HG02938 (cell line): ENCODE data around the gene GBX2.

Experiments used
- ATAC-seq: cut with Tn5 transposase; IDR thresholded peaks from one replicate; pipeline ENCODE4 v1.9.1; 2021; ENCODE audit warnings: mild to moderate bottlenecking, moderate library complexity; ENCODE audit not compliant: unreplicated experiment

GBX2 gene

DNA sequence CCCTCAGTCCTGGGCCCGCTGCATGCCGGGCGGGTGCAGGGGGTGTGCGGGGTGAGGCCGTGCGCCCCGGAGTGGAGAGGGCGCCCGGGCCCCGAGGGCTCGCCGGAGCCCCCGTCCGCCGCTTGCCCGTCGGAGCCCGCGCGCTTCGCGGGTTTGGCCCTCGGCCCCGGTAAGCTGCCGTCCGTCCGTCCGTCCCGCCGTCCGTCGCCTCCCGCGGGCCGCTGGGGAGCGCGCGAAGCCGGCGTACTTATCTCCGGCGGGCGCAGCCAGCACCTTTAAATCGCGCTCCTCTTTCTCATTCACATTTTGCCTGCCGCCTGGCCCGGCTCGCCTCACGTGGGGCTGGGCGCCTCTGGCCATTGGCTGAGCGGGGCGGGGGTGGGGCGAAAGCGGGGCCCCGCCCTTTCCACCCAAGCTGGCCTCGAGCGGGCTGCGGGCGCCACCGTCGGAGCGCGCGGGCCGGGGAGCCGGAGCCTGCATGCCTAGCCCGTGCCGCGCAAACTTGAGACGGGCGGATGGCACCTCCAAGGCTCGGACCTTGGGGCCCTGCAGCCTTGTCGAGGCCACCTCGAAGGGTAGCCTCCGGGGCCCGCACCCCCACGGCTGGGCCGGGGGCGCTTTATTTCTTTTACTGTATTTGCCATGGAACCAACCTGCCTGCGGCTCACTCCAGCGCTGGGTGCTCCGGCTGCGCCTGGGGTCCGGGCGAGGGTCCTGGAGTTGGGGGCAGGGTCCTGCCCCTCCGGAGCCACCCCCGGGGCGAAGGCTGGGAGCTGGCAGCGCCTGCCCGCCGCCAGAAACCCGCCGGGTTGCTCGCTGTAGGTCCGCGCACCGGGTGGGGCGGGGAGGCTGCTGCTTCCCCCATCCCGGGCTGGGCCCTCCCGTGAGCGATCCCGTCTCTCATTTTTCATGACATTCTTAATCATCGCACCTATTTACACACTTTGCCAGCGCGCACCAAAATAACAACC lies at the start of gene GBX2:
Gene GBX2, minus strand, starts transcription at position 277 of the 971 bp plus-strand sequence. CDS start 415 bp downstream, outside the sequence.
- no peak for ATAC-seq

DNA sequence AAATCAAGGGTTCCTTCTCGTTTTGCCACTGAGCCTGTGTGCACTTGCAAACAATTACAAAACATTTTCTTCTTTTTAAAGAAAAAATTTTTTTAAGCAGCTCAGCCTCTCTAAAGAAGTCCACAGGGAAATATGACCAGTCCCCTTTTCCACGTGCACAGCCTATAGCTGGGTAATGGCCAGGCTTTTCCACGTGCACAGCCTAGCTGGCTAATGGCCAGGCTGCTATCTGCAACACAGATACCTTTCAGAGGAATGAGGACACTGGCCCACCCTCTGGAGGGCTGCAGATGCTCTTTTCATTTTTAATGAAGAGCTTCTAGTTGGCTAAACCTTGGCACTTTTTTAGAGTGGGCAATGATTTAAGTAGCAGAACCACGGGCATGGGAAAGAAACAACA lies 49.7 kb upstream of the GBX2 start:
- no peak for ATAC-seq

DNA sequence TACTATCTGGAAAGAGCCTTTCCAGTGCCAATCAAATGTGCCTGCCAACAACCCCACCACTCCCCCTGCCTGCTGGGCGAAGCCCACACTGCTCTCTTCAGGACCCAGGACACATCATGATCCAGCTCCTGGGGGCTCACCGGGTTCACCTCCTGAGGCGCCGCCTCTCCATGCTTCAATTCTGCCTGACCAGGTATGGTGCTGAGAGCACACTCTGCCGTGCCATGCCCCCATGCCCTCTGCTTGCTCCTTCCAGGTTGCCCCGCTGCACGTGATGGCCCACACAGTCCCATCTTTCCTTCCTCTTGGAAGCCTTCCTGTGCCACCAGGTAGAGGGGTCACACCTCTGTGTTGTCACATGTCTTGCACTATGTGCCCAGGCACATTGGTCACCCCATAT lies 48.5 kb upstream of the GBX2 start:
- ATAC-seq: no peak

DNA sequence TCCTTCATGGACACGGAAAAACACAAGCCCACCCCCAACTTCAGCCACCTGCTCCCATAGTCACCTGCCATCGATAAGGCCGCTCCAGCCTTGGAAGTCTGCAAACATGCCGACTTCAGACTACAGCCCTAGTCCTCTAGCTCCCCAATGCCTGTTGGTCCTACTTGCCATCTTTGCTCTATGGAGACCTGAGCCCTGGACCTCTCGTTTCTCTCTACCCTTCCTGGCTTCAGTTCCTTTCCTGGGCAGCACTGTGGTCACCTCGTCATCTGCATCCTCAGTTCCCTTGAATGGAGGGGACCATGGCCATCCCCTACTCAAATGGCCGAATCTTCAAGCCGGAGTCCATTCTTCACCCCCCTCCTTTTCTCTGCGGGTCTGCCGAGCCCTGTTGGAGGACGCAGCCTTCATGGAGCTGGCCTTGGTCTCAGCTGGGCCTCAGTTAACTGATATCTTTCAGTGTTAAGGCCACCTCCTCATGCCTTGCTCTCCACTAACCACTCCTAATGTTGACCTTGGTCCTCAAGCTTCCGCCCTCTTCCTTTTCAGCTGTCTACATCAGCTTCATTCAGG lies 47.7 kb upstream of the GBX2 start:
- no peak for ATAC-seq

DNA sequence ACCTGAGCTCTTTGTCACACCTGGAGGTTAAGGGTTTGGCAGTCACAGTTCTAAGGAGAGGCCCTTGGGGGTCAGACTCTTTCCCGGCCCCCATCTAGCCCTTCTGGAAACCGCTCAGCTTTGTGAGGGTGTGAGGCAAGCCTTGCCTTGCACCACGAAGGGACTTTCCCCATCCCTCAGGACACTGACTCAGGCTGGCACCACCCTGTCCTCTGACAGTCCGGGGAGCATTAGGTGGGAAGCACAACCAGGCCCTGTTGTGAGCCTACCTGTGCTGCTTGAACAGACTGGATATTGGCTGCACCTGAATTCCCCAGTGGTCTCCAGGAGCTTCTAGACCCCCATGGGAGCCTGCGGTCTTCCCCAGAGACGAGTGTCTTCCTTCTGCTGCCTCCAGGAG lies 47.0 kb upstream of the GBX2 start:
- no peak for ATAC-seq

DNA sequence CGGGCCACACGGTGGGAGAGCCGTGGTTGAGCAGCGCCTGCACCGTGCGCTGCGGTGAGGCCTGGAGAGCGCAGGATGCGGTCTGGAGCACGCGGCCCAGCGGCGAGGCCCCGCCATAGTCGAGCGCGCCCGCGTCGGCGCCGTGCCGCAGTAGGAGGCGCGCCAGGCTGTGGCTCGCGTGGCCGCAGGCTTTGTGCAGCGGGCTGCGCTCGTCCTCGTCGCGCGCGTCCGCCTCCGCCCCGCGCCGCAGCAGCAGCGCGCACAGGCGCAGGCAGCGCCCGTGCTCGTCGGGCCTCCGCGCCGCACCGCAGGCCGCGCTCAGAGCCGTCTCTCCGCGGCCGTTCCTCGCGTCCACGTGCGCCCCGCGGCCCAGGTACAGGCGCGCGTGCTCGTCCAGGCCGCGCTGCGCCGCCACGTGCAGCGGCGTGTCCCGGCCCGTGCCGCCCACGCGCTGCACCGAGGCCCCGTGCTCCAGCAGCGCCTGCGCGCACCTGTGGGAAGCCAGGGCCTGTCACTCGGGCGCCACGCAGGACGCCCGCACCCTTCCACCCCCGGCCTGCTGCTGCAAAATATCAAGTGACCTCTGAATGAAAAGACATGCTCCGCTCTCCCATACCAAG lies 46.3 kb upstream of the GBX2 start:
- ATAC-seq: no peak

DNA sequence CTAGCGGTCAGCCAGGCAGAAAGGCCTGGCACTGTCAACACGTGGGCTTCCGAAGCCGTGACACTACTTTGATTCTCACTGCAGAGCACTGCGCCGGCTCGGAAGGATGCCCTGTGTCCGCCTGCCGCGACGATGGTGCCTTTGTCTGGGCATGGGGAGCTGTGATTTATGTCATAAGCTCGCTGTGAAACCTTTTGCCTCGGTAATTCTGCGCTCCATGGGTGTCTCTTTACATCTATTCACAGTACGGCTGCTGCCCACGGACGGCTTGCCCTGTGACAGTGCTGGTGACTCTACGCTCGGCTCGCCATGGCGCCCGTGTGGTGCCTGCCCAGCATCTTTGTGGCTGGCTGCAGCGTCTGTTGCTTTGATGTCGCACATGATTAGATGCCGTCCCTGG lies 43.1 kb upstream of the GBX2 start:
- ATAC-seq: no peak

DNA sequence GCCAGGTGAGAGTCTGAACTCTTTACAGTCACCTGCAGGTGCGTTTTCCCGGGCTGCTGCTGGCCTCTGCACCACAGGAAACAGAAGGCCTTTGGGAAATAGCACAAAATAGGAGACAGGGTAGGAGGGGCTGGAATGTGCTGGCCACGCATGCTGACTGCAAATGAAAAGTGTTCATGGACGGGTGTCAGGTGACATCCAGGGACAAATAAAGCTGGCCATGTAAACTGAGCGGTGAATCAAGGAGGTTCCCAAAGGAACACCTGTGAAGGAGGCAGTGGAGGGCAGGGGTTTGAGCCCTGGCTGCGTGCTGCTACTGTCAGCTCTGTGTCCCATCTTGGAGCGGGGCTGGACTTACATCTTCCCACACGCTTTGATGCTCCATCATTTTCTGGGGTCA lies 42.4 kb upstream of the GBX2 start:
- no peak for ATAC-seq

DNA sequence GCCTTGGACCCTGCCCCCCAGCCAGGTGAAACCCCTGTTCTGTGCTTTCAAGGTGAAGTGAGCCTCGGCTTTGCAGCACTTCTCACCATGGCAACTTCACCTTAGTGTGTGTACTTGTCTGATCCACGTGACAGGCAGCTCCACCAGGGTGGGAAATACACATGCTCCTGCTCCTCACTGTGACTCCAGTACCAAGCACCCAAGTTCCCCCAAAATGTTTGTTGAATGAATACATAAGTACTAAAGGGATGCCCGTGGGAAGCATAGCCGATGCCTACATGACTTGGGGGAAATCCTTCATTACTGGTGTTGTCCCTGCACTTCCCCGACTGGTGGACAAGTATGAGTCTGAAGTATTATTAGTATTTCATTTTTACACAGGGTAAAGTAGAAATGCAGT lies 41.8 kb upstream of the GBX2 start:
- ATAC-seq: no peak

DNA sequence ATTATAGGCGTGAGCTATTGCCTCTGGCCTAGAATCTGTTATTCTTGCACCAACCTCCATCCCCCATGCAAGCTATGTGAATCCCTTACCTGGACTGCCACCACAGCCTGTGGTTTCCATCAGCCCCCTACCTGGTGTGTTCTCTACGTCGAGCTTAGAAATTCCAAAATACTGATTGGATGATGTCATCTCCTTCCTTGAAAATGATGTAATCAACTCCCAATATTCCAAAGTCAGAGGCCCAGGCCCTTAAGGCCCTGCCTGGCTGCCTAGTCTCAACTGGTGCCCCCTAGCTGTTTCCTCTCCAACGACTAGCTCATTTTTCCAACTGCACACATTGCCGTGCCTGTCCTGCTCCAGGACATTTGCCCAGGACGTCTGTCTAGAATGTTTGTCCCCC lies 41.3 kb upstream of the GBX2 start:
- ATAC-seq: no peak

DNA sequence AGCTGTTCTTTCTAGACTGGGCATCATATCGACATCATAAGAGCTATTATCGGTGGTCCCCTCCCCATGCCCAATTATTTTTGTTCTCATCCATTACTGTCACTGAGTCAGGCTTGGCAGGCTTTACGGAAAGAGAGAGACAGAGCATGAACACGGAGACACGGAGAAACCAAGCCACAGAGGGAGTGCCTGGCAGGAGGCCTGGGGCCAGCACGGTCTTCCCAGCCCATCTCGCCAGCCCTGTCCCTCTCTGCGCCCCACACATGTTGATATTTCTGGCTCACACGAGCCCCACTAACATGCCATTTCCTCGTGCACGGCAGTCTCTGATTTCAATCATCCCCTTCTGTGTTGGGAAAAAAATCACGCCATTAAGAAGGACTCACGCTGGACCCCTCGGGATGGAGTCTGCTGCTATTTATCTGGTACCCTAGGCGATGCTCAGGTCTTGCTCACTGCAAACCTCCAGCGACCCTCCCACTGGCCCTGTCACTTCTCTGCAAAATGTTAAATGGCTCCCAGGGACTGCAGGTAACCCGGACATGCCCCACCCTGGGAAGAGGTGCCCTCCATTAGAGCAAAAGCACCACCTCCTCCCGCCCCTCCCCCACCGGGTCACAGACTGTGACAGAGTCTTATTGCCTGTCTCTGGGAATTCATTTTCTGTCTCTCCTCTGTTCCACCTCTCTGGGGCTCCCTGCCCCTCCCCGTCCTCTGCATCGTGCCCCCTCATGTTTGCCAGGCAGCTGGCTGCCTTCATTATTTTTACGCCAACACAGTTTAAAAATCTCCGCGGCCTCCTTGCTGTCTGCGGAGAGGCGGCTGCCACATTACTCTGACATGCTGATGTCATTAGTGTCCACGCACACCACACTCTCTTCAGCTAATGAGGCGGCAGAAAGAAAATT lies 40.1 kb upstream of the GBX2 start:
- ATAC-seq: no peak

DNA sequence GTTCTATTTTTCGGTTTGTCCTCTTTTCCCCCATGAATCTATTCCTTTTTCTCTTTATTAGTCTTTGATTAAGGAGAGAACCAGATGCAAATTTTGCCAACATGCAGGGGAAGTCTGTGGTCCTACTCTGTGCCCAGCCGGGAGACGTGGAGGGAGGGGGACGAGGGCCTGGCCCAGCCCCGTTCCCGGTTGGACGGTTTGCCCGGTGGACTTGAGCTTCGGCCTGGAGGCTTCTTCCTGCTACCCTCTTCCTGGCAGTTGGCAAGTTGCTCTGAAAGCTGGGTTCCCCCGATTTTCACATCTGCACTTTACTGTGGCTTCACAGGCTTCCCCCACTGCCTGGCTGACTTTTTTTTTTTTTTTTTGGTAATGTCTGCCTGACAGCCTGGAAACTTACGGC lies 39.3 kb upstream of the GBX2 start:
- no peak for ATAC-seq

DNA sequence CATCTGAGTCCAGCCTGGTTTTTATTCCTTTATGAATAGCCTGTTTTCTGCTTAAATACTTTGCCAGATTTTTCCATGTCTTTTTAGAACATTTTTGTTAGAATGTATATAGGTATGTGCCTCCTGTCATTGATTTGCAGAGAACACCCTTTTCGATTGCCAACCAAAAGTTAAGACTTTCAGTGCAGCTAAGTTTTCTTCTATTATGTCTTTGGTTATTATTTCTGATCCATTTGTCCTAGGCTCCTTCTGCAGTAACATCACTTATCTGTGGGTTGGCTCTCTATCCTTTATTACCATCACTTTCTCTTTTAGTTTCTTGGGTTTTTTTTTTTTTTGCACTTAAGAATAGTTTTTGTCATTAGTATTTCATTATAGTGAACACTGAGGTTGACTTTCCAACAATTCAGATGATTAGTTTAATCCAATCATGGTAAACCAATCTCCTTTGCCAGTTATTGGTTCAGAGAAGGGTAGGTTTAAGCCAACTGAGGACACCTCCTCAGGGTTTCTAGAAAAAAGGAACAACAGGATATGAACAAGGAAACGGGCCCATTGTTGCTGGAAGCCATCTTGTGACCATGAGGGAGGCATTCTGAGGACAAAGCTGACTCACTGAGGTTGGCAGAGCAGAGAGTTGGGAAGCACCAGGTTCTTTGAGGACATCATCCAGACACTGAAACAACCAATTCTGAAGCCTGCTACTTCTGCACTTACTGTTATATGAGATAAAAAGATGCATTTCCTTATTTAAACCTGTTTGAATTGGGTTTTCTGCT lies 37.9 kb upstream of the GBX2 start:
- no peak for ATAC-seq

DNA sequence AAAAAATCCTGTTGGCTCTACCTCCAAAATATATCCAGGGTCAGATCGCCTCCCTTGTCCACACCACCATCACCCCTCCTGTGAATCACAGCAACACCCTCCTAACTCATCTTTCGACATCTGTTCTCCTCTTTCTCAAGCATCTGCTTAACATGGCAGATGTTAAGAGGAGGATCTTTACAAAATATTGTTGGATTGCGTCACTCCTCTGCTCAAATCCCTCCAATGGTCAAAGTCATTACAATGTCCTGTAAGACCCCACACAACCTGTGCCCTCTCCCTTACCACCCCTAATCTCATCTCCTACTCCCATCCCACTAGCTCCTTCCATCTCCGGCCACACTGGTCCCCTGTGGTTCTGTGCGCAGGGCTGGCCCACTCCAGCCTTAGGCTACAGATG lies 36.8 kb upstream of the GBX2 start:
- ATAC-seq: no peak

DNA sequence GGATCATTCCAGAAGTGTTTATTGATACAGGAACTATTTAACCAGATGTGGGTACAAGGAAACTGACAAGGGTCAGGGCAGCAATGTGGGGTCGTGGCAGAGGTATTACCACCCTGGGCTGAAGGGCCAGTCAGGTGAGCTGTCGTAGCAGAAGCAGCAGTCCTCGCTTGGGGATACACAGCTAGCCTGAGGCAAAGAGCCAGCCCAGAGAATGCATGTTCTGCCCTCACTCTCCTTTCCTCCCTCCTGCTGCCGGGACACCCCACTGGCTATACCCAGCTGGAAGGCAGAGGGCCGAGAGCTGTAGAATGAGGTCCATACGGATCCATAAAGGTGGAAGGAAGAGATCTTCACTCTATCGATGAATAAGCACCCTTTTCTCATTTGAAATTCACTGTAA lies 32.2 kb upstream of the GBX2 start:
- ATAC-seq: no peak

DNA sequence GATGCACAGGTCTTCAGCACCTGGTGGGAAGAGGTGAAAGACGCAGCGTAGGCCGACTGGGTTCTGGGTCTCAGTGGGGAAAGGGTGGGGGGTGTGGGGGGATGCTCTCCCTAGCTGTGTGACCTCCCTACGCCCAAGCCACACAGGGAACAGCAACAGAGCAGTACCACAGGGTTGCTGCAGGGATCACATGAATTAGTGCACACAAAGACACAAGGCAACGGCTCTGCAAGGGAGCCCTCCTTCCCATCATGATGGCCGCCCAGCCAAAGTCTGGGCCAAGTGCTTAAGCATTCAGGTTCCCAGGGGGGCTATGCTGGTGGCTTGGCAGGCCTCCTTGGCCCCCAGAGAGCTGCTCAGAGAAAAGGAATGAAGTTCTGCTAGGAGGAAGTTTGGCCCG lies 28.2 kb upstream of the GBX2 start:
- no peak for ATAC-seq

DNA sequence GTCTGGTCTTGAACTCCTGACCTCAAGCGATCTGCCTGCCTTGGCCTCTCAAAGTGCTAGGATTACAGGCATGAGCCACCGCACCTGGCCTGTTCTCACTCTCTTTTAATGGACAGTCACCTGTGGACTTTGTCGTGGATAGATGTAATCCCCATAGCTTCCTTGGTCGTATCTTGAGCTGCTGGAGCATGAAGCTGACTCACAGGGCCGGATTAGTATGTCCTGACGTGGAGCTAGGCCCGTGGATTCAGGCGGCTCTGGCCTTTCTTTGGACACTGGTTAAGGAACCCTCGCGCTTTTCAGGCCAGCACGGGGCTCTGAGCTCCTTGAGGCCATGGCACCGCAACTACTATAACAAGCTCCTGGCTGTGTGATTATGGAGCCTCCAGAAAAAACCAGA lies 27.5 kb upstream of the GBX2 start:
- no peak for ATAC-seq

DNA sequence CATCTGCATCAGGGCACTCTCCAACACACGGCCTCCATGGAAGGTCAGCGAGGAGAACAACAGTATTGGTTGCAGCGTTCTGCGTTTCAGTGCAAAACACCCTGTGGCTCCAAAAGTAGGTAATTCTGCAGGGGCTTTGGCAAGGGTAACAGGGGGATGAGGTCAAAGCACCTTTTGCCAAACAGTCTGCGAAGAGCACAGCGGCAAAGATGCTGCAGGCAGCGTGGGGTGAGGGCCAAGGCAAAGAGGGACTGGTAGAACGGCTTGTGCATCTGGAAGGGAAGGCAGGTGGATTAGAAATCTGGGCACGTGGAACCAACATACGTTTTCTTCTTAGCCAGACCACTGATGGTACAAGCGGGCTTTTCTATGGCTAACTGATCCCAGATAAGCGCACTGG lies 26.6 kb upstream of the GBX2 start:
- no peak for ATAC-seq

DNA sequence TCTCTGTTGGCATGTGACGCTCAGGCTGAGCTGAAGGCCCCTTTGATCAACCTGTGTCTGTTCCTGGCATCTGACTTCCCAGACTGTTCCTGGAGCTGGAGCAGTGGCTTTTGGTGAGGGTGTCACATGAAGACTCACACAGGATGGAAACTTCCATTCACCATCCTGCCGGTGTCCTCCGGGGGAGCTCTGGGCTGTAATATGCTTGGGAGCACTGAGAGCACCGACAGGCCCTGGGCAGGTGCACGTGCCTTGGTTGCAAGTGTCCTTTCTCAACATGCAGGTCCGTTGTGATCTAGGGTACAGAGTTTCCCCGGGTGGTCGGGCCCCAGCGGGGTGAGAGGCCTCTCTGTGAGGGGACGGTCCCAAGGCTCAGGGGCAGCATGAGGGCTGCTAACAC lies 24.8 kb upstream of the GBX2 start:
- no peak for ATAC-seq

DNA sequence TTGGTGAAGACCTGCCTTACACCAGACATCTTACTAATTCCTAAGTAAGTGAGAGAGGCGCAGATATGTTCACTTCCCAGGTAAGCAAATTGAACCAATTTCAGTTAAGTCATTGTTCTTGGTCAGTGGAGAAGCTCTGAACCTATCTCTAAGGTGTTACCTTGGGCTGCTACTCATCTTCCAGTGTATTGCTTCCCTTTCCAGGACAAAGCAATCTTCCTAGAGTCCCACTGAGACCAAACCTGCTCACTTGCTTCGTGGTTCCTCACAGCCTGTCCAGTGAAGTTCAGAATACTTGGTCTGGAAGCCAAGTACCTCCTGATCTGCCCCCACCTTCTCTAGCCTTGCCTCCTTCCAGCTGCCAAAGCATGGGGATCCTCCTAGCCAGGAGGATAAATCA lies 22.5 kb upstream of the GBX2 start:
- no peak for ATAC-seq
